Inferior parietal cortex (tissue), 1 donor: Measurements from ENCODE around the gene PCDHGC5.

Source experiments
- DNase-seq: peaks from one replicate; pipeline ENCODE4 v3.0.0-alpha.2; 2016; ENCODE audit errors: extremely low spot score

PCDHGC5 gene

GRCh38 chr5:141488591-141489561, at the start of gene PCDHGC5:
Gene PCDHGC5, plus strand, starts transcription at chr5:141489081. Its CDS starts 160 bp downstream, at chr5:141489241.
- peak; percentile 65 for DNase-seq

GRCh38 chr5:141439411-141440141, 49.3 kb upstream of the PCDHGC5 start:
- no peak for DNase-seq

DNA sequence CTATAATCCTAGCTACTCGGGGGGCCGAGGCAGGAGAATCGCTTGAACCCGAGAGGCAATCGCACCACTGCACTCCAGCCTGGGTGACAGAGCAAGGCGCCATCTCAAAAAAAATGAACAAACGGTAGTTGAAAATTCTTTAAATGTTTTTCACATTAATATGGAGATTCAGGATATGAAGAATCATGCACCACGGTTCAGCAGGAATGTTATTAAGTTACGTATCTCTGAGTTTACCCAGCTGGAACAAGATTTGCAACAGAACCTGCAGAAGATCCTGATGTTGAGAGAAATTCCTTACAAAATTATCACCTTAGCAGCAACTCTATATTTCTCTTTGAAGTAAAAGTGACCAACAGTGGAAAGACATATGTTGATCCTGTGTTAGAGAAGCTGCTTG, 48.5 kb upstream of the PCDHGC5 start:
- no peak for DNase-seq

DNA sequence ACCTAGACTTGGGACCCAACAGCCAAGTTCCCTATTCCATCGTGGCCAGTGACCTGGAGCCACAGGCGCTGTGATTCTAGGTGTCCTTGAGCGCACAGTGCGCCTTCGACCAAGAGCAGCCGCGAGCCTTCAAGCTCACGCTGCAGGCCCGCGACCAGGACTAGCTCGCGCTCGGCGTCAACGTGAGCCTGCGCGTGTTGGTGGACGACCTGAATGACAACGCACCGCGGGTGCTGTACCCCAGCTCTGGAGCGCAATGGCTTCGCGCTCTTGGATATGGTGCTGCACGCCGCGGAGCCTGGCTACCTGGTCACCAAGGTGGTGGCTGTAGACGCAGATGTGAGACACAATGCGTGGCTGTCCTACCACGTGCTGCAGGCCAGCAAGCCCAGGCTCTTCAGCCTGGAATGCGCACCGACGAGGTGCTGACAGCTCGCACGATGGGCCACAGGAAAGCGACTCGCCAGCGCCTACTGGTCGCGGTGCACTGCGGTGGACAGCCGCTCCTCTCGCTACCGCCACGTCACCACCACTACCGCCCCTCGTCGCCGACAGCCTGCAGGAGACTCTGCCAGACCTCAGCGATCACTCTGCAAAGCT, 47.2 kb upstream of the PCDHGC5 start:
- no peak for DNase-seq

DNA sequence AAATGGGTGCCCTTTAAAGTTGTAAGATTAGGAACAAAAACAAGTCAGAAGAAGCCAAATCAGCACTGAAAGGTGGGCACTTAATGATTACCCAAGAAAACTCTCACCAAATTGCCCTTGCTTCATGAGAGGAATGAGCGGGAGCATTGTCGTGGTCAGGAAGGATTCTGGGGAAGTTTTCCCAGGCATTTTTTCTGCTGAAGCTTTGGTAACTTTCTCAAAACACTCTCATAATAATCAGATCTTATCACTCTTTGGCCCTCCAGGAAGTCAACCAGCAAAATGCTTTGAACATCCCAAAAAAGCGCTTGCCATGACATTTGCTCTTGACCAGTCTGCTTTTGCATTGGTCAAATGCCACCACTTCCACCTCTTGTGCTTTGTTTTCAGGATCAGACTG, 23.5 kb upstream of the PCDHGC5 start:
- no peak for DNase-seq

GRCh38 chr5:141475625-141476131, 13.2 kb upstream of the PCDHGC5 start, which contains the start of gene PCDHGC3:
Gene PCDHGC3, plus strand, starts transcription at chr5:141475966. Its CDS starts 151 bp downstream, at chr5:141476117.
- DNase-seq = peak; percentile 81

DNA sequence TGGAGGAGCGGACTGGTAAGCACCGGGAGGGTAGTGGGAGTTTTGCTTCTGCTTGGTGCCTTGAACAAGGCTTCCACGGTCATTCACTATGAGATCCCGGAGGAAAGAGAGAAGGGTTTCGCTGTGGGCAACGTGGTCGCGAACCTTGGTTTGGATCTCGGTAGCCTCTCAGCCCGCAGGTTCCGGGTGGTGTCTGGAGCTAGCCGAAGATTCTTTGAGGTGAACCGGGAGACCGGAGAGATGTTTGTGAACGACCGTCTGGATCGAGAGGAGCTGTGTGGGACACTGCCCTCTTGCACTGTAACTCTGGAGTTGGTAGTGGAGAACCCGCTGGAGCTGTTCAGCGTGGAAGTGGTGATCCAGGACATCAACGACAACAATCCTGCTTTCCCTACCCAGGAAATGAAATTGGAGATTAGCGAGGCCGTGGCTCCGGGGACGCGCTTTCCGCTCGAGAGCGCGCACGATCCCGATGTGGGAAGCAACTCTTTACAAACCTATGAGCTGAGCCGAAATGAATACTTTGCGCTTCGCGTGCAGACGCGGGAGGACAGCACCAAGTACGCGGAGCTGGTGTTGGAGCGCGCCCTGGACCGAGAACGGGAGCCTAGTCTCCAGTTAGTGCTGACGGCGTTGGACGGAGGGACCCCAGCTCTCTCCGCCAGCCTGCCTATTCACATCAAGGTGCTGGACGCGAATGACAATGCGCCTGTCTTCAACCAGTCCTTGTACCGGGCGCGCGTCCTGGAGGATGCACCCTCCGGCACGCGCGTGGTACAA, 12.6 kb upstream of the PCDHGC5 start:
- DNase-seq = no peak

DNA sequence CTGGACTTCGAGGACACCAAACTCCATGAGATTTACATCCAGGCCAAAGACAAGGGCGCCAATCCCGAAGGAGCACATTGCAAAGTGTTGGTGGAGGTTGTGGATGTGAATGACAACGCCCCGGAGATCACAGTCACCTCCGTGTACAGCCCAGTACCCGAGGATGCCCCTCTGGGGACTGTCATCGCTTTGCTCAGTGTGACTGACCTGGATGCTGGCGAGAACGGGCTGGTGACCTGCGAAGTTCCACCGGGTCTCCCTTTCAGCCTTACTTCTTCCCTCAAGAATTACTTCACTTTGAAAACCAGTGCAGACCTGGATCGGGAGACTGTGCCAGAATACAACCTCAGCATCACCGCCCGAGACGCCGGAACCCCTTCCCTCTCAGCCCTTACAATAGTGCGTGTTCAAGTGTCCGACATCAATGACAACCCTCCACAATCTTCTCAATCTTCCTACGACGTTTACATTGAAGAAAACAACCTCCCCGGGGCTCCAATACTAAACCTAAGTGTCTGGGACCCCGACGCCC, 11.8 kb upstream of the PCDHGC5 start:
- DNase-seq = no peak

- DNase-seq = no peak
These were observed 11.1 kb upstream of the PCDHGC5 start for GRCh38 chr5:141477815-141478214.

- no peak for DNase-seq
These were observed 10.4 kb upstream of the PCDHGC5 start for GRCh38 chr5:141478321-141478945.

- no peak for DNase-seq
These were observed 9.1 kb upstream of the PCDHGC5 start for GRCh38 chr5:141479776-141480175.

DNA sequence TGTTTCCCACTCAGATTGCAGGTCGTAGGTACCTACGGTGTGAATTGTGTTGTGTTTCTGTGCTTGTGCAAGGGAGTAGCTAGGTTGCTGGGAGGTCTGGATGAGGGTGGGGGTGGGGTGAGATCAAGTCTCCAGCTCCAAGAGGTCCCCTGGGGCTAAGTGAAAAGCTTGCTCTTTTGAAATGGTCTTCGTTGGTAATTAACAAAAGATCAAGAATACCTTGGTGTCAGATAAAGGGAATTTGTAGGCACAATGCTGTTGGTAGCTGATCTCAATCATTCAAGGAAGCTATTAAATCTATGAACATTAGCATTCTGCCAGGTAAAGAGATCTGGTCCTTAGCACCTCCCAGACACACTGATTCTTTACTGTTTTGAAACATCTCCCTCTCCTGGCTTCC, 5.0 kb upstream of the PCDHGC5 start:
- no peak for DNase-seq

- DNase-seq = no peak
These were observed 4.6 kb upstream of the PCDHGC5 start for GRCh38 chr5:141484310-141484640.

DNA sequence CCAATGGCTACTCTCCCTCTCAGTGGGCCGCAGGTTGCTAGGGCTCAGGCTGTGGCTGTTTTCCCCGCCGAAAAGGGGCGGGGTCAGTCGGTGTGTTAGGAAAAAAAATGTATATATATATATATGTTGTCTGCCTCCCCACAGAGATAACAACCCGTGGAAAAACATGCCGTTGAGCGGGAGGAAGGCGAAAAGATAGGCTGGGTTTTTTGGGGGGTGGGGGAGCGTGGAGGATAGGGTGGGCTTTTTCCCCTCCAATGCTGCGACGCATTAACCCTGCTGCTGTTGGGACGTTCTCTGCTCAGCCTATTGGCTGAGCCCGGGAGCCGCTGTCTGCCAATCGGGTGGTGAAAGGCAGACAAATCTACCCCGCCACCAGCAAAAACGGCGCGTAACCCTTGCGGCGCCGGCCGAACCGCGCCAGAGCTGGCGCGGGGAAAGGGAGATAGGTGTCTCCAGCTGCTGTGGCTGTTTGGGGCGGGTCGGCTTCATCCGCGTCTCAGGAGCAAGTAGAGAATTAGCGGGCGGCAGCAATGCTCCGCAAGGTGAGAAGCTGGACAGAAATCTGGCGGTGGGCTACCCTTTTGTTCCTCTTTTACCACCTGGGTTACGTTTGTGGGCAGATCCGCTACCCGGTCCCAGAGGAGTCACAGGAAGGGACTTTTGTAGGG, 4.1 kb upstream of the PCDHGC5 start, which contains the start of gene PCDHGC4:
TSS of gene PCDHGC4 (plus strand) at position 390 of the 671 bp plus-strand sequence. CDS start at position 534, 144 bp downstream.
- no peak for DNase-seq

- DNase-seq = no peak
These were observed 3.4 kb upstream of the PCDHGC5 start for GRCh38 chr5:141485321-141486055.

DNA sequence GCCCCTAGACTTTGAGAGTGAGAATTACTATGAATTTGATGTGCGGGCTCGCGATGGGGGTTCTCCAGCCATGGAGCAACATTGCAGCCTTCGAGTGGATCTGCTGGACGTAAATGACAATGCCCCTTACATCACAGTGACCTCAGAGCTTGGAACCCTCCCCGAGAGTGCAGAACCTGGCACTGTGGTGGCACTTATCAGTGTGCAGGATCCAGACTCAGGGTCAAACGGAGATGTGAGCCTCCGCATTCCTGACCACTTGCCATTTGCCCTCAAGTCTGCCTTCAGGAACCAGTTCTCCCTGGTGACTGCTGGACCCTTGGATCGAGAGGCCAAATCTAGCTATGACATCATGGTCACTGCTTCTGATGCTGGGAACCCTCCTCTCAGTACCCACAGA, 2.8 kb upstream of the PCDHGC5 start:
- DNase-seq = no peak

- DNase-seq = no peak
These were observed 1.8 kb upstream of the PCDHGC5 start for GRCh38 chr5:141487131-141487530.

DNA sequence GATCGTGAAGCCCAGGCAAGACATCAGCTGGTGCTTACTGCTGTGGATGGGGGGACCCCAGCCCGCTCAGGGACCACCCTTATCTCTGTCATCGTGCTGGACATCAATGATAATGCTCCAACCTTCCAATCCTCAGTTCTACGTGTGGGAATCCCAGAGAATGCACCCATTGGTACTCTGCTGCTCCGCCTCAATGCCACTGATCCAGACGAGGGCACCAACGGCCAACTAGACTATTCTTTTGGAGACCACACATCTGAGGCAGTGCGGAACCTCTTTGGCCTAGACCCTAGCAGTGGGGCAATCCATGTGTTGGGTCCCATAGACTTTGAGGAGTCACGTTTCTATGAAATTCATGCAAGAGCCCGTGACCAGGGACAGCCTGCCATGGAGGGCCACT, 960 bp downstream of the PCDHGC5 start:
- DNase-seq = no peak

- no peak for DNase-seq
These were observed 1.4 kb downstream of the PCDHGC5 start for GRCh38 chr5:141490271-141490670.
